Duodenal mucosa (tissue), 2 donors: ENCODE measurements around the gene RALGPS1.

Source experiments
- H3K27ac ChIP-seq: one replicate; pipeline ENCODE4 v1.7.0; 2013; ENCODE audit warnings: low read depth, low read length
- H3K27me3 ChIP-seq, 2 donors: one replicate each; pipeline ENCODE4 v1.7.0; 2013; ENCODE audit warnings: low read length in 2 of 2, control low read depth in 1 of 2; ENCODE audit not compliant: insufficient read depth in 2 of 2, control insufficient read depth in 1 of 2
- H3K36me3 ChIP-seq, 2 donors: one replicate each; pipeline ENCODE4 v1.7.0; 2013; ENCODE audit warnings: low read length in 2 of 2, control low read depth in 1 of 2; ENCODE audit not compliant: insufficient read depth in 2 of 2, control insufficient read depth in 1 of 2
- H3K4me1 ChIP-seq, 2 donors: one replicate each; pipeline ENCODE4 v1.7.0; 2013; ENCODE audit warnings: low read length in 2 of 2, control low read depth in 1 of 2; ENCODE audit not compliant: insufficient read depth in 2 of 2, control insufficient read depth in 1 of 2
- H3K4me3 ChIP-seq, 2 donors: one replicate each; pipeline ENCODE4 v1.7.0; 2013; ENCODE audit warnings: low read length in 2 of 2, low read depth in 1 of 2
- H3K9ac ChIP-seq, 2 donors: one replicate each; pipeline ENCODE4 v1.7.0; 2013; ENCODE audit warnings: low read length in 2 of 2, low read depth in 1 of 2
- H3K9me3 ChIP-seq, 2 donors: one replicate each; pipeline ENCODE4 v1.7.0; 2013; ENCODE audit warnings: low read length in 2 of 2, control low read depth in 1 of 2; ENCODE audit not compliant: control insufficient read depth in 1 of 2

Gene RALGPS1

DNA sequence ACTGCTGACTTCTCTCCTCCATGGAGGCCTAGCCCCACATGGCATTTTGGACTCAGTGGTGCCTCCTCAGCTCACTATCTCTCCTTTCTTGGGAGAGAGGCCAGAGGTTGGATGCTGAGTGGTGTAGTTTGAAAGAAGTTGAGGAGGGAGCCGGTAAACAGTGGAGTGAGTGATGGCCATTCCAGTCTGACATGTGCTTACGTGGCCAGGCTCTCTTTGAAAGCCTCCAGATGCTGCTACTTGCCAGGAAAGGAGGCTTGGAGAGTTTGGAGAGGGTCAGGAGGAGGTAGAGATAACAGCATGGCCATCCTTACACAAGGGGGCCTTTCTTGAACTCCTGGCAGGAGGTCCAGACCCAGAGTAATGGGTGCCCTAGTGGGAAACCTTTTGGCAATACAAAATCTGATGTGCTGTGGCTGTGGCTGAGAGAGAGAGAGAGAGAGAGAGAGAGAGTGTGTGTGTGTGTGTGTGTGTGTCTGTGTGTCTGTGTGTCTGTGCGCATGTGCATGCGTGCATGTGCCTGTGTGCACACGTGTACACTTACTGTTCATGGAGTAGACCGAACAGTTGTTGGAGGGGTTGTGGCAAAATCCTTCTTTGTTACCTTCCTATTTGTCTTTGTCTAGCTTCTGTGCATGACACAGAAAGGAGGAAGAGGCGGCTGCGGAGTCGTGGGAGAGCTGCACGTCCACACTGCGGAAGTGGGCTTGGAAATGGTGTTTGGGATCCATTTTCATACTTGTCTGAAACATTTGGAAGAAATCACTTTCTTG is 37.8 kb downstream of the RALGPS1 start:
- Histone ChIP-seq H3K27ac (no peak overlapping the region), H3K4me3 (no peak overlapping the region), H3K4me1 (no peaks in the 10 kb centered on the region), H3K9ac (no peak overlapping the region), H3K27me3 (no peaks in the 10 kb centered on the region), H3K9me3 (no peaks in the 10 kb centered on the region), H3K36me3 (no peaks in the 10 kb centered on the region)

DNA sequence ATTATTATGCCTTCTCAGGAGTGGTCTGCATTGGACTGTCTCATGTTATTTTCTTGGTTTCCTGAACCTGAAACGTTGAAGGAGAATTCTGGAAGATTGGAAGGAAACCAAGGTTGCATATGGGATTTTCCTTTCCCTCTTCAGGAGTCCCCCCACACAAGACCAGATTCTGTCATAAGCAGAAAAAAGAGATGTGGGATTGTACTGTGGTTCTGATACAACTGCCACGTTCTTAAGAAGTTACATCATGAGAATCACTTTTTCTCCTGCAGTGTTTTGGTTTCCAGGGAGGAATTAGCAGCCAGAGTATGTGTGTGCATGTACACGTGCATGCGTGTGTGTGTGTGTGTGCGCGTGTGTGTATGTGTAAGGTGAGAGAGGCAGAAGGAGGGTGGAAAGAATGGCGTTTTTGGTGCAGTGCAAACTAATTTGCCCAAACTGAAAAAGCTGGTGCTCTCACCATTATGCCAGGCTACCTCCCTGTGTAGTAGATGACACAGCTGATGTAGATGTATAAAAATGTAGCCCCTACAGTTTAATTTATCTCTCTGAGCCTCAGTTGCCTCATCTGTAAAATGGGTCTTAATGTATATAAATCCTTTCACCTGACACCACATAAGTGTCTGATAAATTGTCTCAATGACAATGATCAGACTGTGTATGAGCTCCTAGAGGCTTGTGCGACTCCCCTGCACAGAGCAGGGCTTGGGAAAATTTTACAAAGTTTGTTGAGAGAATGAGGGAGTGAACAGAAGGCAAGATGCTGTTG is 38.6 kb downstream of the RALGPS1 start:
- Histone ChIP-seq H3K27ac (no peak overlapping the region), H3K4me1 (no peaks in the 10 kb centered on the region), H3K9me3 (no peaks in the 10 kb centered on the region)

DNA sequence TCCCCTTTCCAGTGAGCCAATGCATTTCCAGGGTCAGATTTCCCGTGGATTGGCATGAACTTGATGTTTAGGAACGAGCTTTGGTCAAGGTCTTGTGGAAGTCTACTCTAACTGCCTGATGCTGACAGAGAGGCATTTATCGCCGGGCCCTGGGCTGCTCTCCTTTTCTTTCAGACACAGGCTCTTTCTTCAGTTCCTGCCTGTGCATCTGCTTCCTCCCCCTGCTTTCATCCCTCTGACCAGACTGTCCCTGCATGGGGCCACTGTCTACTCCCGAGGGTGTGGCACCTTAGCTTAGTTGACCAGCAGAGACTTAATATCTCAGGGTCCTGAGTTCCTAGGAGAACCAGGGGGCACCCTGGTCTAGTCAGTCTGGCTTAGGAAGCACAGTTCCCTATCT is 41.2 kb downstream of the RALGPS1 start:
- no peaks in the 10 kb centered on the region for H3K27me3 ChIP-seq
- H3K36me3 ChIP-seq, result no peaks in the 10 kb centered on the region
- no peak overlapping the region for H3K4me3 ChIP-seq
- no peak overlapping the region for H3K9ac ChIP-seq
- no peak overlapping the region for H3K27ac ChIP-seq
- peaks cover 3 to 4% of the 10 kb centered on the region in 2 donors for H3K4me1 ChIP-seq
- no peaks in the 10 kb centered on the region for H3K9me3 ChIP-seq

More for the DNA sequence above, 38.6 kb downstream of the RALGPS1 start:
- Histone ChIP-seq H3K4me3 (no peak overlapping the region), H3K27me3 (no peaks in the 10 kb centered on the region), H3K36me3 (no peaks in the 10 kb centered on the region), H3K9ac (no peak overlapping the region)

DNA sequence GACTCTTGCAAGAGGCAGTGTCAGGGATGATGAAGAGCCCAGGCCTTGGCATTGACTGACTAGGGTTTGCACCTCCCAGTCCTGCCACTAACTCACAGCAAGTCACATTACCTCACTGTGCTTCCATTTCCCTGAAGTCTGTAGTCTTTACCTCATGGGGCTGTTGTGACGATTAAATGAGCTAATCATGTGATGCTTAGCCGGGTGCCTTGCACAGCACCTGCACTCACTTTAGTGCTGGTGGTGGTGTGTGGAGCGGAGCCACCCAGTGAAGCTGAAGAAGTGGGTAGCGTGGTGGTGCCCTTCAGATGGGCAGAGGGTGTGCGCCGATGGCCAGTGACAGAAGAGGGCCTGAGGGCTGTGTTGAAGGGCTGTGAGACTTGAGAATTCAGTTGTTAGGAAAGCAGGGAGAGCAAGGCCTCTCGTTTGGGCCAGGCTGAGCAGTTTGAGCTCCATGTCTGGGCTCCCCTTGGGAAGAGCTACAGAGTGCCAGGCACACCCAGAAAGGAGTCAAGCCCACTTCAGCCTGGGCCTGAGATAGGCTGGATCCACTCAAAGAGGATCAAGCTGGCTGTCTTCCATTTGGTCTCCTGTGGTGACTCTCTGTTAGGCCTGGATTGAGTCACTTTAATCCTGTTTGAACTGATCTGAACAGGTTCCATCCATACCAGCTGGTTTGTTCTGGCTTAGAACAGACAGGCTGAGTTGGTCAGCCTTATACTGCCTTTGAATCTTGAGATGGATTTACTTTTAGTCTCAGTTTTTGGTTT is 42.5 kb downstream of the RALGPS1 start:
- peaks cover 3 to 4% of the 10 kb centered on the region in 2 donors for H3K4me1 ChIP-seq
- no peak overlapping the region for H3K9ac ChIP-seq
- peaks cover 0 to 2% of the 10 kb centered on the region in 2 donors for H3K36me3 ChIP-seq
- H3K27me3 ChIP-seq, result no peaks in the 10 kb centered on the region
- H3K27ac ChIP-seq, result no peak overlapping the region
- no peaks in the 10 kb centered on the region for H3K9me3 ChIP-seq
- no peak overlapping the region for H3K4me3 ChIP-seq

DNA sequence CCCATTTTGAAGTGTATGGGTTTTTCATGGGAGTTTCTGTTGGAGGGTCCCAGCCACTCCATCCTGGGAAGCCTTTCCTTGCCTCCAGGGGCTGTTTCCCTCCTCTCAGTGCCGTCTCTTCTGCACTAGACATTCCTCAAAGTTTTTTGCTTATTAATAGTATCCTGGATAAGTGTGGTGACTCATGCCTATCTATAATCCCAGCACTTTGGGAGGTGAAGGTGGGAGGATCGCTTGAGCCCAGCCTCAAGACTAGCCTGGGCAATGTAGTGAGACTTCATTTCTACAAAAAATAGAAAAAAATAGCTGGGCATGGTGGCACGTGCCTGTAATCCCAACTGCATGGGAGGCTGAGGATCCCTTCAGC is 43.1 kb downstream of the RALGPS1 start:
- H3K9me3 ChIP-seq, result no peaks in the 10 kb centered on the region
- H3K27me3 ChIP-seq, result no peaks in the 10 kb centered on the region
- H3K9ac ChIP-seq, result no peak overlapping the region
- no peak overlapping the region for H3K27ac ChIP-seq
- H3K36me3 ChIP-seq, result peaks cover 2 to 7% of the 10 kb centered on the region in 2 donors
- no peak overlapping the region for H3K4me3 ChIP-seq
- peaks cover 3 to 4% of the 10 kb centered on the region in 2 donors for H3K4me1 ChIP-seq

DNA sequence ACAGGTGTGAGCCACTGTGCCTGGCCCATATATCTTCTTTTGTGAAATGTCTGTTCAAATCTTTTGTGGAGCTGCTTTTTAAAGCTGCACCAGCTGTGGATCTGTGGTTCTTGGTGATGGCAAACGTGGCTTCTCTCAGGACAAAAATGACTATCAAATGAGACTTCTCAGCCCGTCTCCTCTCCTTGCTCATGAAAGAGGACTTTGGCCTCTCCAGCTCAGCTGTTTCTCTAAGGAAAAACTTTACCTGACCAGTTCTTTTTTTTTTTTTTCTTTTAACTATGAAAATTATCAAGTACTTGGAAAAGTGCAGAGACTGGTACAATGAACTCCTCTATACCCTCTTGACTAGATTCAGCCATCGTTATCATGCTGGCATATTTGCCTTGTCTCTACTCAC is 44.8 kb downstream of the RALGPS1 start:
- Histone ChIP-seq H3K27ac (no peak overlapping the region), H3K9me3 (no peaks in the 10 kb centered on the region), H3K4me1 (peaks cover 3 to 4% of the 10 kb centered on the region in 2 donors), H3K27me3 (no peaks in the 10 kb centered on the region), H3K4me3 (no peak overlapping the region), H3K9ac (no peak overlapping the region), H3K36me3 (peaks cover 4 to 16% of the 10 kb centered on the region in 2 donors)

DNA sequence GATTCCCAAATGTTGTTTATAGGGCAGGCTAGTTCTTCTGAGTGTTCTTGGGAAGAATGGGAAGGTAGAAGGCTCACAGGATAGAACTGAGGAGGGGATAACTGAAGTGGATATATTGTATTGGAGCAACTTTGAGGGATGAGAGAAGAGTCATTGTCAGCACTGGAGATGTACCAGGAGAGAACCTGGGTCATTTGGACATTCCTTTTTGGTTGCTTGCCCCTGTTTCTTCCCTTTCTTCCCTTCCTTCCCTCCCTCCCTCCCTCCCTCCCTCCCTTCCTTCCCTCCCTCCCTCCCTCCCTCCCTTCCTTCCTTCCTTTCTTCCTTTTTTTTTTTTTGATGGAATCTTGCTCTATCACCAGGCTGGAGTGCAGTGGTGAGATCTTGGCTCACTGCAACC is 45.3 kb downstream of the RALGPS1 start:
- no peak overlapping the region for H3K4me3 ChIP-seq
- peaks cover 3 to 4% of the 10 kb centered on the region in 2 donors for H3K4me1 ChIP-seq
- no peak overlapping the region for H3K9ac ChIP-seq
- no peaks in the 10 kb centered on the region for H3K9me3 ChIP-seq
- no peak overlapping the region for H3K27ac ChIP-seq
- H3K36me3 ChIP-seq, result peaks cover 4 to 20% of the 10 kb centered on the region in 2 donors
- no peaks in the 10 kb centered on the region for H3K27me3 ChIP-seq

DNA sequence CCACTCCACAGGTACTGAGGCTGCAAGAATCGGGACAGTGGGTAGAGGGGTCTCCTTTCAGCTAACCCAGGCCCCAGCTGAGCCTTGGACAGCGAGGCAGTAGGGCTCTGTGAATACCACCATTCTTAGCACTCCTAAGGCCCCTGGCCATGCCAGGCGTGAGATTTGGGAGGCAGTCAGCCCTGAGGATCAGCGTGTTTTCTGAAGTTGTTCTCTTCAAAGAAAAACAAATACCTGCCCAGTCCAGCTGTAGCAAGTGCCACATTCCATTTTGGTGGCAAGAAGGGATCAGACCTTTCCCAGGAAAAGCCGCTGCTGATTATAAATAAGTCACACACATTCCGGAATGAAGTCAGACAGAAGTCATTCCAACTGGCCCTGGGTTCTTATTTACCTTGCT is 47.8 kb downstream of the RALGPS1 start:
- Histone ChIP-seq H3K27ac (no peak overlapping the region), H3K4me1 (peaks cover 3 to 4% of the 10 kb centered on the region in 2 donors), H3K9ac (no peak overlapping the region), H3K36me3 (peaks cover 4 to 32% of the 10 kb centered on the region in 2 donors), H3K9me3 (no peaks in the 10 kb centered on the region), H3K27me3 (no peaks in the 10 kb centered on the region), H3K4me3 (no peak overlapping the region)

DNA sequence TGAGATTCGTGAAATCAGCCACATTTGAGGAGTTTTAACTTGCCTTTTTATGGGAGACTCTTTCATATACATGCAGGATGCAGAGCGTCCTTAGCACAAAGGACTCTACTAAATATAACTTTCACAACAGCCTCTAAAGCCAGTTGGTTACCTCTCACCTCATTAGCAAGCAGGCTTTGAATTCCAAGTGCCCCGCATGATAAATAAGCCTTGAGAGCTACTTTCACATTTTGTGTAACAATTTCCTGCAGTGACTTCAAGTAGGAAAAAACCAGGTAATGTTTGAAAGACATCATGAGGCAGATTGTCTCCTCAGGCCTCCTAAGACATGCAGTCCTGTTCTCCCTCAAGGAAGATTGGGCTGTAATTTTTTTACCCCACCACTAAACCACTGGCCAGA is 50.5 kb downstream of the RALGPS1 start:
- no peaks in the 10 kb centered on the region for H3K27me3 ChIP-seq
- H3K4me3 ChIP-seq, result no peak overlapping the region
- H3K9me3 ChIP-seq, result no peaks in the 10 kb centered on the region
- H3K27ac ChIP-seq, result no peak overlapping the region
- H3K9ac ChIP-seq, result no peak overlapping the region
- no peaks in the 10 kb centered on the region for H3K4me1 ChIP-seq
- H3K36me3 ChIP-seq, result peaks cover 4 to 45% of the 10 kb centered on the region in 2 donors
